HG03095 (cell line): ENCODE measurements around the gene IL10.
"Not testable (repeated sequence)": the region's sequence is repeated elsewhere in the genome, so short reads cannot be mapped to it uniquely, and the experiment has no call there.

Source experiments
- ATAC-seq: cut with Tn5 transposase; IDR thresholded peaks from one replicate; pipeline ENCODE4 v1.9.1; 2021; ENCODE audit warnings: moderate library complexity; ENCODE audit not compliant: unreplicated experiment

IL10 gene

DNA sequence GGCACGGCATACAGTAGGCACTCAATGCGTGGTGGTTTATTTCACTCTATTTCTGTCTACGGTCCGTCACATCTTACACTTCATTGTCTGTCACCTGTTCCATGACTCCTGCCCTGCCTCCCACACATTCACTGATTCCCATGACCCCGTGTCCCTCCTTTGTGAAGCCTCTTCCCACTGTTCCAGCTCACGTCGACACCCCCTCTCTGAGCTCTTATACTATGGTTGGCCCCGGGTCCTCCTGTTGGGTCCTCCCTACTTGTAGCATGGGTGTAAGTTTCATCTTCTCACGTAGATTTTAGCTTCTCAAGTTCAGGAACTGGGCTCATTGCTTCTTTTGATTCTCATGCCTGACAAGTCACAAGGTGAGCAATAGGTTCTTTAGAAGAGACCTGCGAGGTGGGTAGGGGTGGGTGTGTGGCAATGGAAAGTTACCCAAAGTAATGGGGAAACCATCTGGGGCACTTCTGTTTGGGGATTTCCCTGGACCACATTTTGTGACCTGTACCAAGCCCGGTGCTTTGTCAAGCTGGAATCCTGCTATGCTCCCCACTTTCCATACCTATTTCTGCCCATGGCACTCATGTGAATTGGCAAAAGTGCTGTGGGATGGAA lies 22.1 kb upstream of the IL10 start:
- no peak for ATAC-seq

DNA sequence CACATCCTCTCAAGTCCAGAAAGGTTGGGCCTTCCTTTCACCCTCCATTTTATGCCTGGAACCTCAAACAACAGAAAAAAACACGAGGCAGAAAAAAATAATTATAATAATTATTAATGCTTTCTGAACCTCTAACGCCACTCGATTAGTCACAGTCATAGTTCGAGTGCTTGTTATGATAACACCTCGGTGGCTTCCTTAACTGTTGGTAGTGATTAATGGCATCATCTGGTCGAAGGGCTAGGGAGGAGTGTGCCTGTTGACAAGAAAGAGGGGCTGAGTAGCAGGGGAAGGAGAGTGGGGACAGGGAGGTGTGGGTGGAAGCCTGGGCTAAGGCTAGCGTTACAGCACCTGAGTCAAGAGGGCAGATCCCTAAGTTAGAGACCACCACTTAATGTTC lies 21.3 kb upstream of the IL10 start:
- no peak for ATAC-seq

DNA sequence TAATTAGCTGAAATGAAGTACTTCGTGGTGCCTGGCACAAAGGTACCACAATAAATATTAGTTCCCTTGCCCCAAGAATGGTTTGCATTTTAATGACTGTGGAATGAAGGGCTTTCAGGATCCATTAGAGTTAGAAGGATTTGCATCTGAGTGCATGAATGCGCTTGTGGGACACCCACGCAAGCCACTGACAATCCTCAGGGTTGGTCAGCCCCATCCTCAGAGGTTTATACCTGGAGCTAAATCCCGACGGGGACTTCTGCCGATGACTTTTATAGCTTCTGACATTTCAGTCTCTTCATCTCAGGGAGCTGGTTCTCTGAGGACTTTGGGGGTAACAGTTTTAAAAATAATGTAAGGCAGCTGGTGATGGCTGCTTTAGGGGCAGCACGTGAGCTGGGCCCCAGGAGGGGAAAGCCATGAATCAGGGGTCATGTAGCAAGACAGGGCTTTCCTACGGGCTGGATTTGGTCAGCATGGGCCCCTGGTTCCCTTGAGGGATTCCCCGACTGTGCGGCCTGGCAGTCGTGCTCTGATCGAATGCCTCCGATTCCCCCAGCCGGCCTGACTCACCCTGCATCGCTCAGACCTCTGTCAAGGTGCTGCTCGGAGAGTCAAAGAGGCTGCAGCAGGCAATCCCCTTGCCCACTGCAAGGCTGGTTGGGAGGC lies 20.8 kb upstream of the IL10 start:
- peak; percentile 51 for ATAC-seq

DNA sequence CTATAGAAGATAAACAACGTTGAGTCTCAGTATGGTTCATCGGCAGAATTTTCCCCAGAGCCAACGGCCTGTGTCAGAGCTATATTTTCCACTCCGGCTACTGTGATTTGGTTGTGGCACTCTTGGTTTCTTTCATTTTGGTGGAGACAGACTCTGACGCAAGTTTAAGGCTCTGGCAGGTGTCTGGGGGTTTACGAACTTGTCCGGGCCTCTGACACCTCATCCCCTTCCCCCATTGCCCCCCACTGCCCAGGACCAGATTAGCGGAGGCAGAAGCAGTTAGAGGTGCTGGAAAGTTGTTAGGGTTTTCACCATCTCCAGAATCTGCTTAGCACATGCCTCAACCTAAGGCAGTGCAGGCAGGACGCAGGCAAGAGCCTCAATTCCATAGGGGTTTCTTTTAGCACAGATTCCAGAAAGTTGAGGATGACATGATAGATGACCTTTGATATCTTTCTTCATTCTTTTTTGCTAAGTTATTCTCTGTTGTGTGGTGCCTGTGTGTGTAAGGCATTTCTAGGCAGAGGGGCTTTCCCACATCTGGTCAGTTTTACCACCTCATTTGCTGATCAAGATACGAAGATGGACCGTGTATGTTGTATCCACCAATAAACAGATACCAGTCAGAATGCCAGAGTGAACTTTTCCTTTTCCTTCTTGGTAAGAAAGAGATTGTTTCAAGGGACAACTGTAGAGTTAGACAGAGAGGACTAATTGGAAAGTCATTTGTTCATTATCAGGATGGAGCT lies 18.4 kb upstream of the IL10 start:
- ATAC-seq = no peak

DNA sequence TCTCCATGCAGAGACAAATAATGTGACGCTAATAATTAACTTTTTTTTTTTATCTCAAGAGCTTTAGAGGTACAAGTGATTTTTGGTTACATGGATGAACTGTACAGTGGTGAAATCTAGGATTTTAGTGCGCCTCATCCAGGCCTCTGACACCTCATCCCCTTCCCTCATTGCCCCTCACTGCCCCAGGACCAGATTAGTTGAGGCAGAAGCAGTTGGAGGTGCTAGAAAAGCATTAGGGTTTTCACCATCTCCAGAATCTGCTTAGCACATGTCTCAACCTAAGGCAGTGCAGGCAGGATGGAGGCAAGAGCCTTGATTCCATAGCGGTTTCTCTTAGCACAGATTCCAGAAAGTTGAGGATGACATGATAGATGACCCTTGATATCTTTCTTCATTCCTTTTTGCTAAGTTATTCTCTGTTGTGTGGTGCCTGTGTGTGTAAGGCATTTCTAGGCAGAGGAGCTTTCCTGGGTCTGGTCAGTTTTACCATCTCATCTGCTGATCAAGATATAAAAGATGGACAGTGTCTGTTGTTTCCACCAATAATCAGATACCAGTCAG lies 16.3 kb upstream of the IL10 start:
- no peak for ATAC-seq

DNA sequence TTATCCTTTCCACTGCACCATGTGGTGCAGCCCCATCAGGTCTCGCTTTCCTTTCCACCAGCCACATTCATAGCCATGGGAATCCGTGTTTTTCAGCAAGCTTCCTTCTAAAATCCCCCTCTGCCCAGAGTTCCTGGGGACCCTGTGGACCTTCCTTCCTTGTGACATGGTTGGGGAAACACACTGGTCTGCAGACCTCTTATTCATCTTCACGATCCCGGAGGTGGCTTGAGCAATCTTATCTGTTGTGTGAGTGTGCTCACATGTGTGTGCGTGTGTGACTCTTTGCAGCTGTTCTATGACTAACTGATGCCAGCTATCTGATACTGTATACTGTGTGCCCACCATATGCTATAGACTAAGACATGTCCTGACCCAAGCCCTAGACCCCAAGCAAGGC lies 15.6 kb upstream of the IL10 start:
- no peak for ATAC-seq

DNA sequence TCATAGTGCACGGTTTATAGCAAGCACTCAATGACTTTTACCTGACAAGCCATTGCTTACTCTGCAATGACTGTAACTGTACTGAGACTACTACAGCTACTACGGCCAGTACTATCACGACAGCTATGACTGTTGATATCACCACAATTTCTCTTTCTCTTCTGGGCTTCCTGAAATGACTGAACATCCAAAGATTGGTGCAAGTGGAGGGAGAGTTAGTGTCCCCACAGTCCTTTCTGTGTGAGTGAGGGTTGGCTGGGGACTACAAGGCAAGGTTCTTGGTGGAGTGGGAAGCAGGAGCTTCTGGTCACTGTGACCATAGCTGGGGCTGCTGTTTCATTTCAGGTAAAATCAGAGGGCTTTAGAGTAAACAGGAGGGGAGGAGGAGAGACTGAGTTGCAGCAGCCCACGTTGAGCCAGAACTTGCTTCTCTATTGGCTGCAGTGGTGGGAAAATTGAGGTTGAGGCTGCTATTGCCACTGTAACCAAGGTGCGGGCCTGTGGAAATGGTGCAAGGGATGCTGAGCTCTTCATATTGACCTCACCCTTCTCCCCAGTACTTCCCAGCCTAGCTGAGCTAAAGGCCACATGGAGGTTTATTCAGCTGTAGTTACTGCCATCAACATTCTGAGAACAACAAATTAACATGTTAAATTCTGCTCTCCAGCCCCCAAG lies 14.1 kb upstream of the IL10 start:
- no peak for ATAC-seq

DNA sequence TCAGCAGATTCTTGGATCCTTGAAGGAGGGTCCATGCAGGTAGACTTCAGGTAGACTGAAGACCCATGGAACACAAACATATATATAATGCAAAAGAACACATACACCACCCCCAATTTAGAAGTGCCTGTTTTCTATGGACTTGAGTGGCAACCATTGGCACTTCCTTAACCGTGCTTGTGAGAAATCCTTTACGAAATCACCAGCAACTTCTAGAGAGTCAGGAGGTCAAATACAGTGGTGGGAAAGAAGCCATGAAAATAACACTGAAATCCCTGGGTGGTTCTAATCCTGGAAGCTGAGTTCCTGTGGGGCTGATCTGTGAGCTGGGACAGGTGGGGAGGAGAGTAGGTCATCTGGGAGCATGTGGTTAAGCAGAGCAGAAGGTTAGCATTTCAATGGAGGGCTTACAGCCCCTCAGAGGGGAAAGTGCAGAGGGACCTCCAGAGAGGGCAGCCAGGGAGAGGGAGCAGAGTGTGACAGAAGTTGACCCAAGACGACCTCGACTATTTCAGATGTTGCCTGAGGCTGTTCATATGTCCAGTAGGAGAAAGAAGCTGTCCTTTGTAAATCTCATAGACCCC lies 13.0 kb upstream of the IL10 start:
- no peak for ATAC-seq

DNA sequence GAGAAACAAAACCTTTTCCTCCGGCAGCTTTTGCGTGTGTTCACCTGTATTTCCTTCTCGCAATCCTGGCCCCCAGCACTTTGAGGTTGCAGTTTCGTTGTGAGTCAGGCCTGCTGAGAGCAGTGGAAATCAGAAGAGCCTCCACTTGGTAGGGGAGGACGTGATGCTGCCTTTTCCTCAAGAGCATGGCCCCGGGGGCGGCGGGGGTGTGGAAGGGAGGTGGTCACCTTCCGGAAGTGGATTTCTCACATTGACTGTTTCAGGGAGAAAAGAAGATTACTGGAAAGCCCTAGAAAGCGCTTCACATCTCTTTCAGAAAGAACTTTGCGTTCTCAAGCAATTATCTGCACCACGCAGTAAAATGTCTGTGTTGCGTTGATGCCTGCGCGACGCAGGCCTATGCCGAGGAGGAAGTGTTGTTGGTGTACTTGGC lies 12.2 kb upstream of the IL10 start:
- ATAC-seq = peak; percentile 70

DNA sequence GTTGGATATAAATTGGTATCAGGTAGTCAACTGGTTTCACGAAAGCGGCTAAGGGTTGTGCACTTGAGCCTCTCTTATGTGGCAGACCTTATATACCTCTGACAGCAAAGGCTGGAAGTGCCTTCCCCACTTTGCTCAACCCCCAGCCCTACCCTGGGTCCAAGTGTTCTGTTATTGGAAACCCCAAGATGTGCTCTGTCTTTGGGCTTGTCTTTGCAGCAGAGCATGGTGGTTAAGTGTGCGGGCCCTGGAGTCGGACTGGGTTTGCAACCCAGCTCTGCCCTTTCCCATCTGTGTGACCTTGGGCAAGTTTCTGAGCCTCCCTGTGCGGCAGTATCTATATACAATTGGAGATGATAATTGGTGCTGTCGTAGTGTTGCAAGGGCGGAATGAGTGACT lies 11.2 kb upstream of the IL10 start:
- no peak for ATAC-seq

DNA sequence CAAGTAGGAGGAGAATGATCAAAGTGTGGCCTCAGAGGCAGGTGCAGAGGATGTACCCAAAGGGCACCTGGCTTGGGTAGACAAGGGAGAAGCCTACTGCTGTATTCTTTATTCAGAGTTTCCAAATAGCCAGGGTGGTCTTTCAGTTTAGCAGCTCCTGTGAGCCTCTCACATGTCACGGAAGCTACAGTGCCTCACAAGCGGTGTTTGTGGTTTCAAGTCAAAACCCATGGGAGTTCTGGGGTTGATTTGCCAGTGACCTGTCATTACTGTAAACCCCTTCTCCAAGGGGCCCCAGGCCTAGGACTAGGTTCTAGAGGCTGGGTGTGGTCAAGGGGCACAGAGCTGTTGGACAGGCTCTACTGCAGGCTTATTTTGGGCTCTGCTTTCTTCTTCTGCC lies 10.2 kb upstream of the IL10 start:
- peak; percentile 53 for ATAC-seq

DNA sequence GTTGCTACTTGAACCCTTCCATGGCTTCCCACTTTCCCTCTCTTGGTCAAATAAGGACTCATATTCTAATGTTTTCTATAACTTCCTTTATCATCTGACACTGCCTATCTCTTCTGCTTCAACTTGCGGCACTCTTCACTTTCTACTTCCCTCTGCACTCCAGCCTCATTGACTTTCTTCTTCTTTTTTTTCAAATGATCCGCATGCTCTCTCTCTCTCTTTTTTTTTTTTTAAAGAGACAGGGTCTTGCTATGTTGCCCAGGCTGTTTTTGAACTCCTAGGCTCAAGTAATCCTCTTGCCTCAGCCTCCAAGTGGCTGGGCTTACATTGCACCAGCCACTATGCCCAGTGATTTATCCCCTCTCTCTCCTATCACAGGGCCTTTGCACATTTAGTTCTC lies 7.3 kb upstream of the IL10 start:
- ATAC-seq = no peak

DNA sequence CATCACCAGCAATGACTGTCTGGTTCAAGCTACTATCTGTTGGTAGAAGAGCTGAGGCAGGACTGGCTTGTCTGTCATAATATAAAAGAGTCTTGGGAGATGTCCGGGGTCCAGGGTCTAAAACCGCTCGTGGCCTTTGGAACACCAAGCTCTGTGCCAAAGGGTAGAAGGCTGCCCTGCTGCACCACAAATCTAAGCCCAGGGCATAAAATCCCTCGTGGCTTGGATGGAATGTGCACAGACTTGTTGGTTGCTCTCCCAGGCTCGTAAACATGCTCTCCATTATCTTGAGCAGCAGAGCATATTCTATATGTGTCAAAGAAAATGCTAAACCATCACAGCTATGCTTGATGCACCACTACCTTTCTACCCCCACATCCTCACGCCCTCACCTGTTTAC lies 6.6 kb upstream of the IL10 start:
- ATAC-seq = not testable (repeated sequence)

DNA sequence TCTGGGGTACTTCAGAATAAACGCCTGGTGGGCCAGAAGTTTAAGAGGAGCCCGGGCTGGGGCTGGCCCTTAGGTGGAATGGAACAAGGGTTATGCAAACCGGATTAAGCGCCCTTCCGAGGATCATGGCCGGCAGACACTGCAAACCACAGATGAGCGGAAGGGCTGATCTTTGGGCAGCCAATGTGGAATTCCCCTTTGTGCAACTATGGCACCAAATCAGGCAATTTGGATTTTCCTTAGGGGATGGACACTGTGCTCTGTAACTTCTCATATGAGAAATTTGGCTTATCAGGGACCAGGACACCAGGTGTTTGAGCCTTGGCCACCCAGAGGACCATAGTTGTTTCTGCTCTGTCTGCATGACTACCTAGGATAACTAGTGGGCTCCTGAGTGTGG lies 5.7 kb upstream of the IL10 start:
- no peak for ATAC-seq

DNA sequence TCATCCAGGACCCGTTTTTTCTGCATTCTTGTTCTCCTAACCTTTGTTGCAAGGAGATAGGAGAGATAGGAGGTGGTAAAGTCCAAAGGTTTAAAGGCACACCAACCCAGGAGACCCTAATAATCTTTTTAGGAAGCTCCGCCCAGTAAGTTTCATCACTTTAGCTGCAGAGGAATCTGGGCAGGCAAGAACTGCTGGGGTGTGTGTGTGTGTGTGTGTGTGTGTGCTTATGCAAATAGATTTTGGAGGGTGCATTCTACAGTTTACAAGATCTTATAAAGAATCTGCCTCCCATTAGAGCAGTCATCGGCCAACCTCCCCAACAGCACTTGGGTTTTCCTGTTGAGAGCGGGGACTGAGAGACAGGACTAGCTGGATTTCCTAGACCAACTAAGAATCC lies 3.9 kb upstream of the IL10 start:
- ATAC-seq = no peak

DNA sequence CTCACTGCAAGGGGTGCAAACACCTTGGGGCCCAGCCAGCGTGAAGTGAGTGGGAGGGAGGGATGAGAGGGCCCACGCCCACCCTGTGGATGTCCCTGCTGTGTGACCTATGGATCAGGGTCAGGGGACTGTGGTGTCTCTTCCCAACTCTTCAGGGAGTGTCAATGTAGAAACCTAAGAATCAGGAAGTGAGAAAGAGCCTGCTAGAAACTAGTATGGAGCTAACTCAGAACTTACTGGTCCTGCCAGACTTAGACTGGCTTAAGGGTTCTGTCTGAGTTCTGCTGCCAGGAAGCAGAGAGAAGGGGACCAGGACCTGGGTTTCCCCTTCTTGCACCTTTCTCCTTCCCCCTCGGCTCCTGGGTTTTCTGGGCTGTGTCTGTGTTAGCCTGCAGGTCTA lies 1.8 kb upstream of the IL10 start:
- no peak for ATAC-seq

DNA sequence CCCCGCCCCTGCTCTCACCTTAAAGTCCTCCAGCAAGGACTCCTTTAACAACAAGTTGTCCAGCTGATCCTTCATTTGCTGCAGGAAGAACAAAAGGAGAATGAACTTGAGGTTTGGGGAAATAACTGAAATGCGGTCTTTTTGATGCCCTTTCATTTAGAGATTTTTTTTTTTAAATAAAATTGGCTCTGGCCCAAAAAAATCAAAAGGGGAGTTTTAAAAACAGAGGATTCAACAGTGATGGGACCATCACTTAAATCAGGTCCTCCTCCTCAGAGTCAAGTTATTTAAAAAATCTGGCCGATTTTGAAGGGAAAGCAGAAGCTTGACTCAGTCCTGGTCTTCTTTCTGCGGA lies 979 bp downstream of the IL10 start:
- no peak for ATAC-seq

DNA sequence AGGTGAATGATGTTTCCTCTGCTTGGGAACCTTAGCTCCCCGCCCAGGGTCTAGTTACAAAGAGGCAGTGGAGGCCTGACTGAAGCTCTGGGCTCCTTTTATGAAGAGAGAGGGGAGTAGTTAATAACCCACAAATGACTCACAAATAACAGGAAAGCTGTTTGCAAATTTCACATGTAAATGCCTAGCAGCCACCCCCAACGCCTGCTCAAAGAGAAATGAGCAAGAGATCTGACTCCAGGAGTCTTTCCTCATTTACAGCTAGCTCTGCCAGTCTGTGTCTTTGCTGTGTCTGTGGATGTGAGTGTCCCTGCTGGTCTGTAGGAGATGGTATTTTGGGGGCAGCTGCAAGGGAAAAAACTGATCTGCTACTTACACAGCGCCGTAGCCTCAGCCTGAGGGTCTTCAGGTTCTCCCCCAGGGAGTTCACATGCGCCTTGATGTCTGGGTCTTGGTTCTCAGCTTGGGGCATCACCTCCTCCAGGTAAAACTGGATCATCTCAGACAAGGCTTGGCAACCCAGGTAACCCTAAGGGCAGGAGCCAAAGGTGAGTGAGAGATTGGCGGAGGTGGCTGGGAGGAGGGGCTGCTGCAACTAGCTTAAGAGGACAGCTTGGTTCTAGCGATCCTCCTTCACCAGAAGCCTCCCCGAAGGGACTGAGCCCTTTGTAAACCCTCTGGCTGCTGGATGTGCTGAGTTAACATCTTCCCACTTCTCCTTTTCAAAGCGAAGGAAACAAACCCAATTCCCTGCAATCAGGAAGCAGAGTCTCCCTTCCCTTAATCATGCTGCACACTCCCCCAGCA lies 1.6 kb downstream of the IL10 start, which contains the start of gene IL19:
TSS of gene IL19 (plus strand) at position 243 of the 807 bp plus-strand sequence. CDS start 65,890 bp downstream, outside the sequence.
- ATAC-seq = no peak

DNA sequence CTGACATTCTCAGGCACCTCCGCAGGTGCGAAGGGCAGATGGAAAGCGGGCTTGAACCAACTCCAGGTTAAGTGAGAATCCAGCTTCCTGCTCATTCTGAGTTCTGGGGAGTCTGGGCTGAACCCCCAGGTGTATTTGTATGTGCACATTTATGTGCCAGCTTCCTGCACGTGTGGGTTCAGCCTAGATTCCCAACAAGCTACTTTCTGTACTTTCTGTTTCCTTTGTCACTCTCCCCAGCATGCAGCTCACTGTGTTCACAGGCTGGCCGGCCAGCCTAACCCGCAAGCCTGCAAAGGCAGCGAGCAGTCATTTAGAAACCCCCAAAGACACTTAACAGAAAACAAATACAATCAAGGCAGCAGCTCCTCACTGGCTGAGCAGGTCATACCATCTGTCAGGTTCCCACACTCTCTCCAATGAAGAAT lies 3.0 kb downstream of the IL10 start:
- ATAC-seq = peak; percentile 58
